NCI-H1048 (cell line): ENCODE measurements around the gene ZNF433.

Experiments used
- DNase-seq: peaks from one replicate; lab custom pipeline; 2025; lab: John Stamatoyannopoulos, UW

Gene ZNF433

GRCh38 chr19:11989112-11989456, 46.4 kb downstream of the ZNF433 start:
- no peak for DNase-seq

GRCh38 chr19:11987405-11988281, 47.8 kb downstream of the ZNF433 start:
- DNase-seq: peak; percentile 90

GRCh38 chr19:11986754-11987153, 48.7 kb downstream of the ZNF433 start:
- DNase-seq: no peak

DNA sequence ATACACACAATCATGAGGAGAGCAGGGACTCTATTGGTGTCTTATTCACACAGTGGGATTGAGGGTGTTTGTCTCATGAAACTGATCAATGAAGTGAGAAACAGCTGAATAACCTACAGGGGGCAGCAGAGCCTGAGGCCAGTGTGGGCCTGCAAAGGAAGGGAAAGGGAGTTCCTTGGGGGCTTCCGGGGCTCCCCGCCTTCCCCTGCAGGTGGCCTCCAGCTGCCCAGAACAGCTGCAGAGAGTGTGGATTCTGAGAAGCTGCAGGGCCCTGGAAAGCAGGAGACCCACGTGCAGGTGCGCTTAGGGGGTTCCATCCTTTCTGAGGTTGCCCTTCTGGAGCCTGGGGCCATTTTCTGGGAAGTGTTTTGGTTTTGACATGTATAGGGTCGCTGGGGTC, 50.5 kb downstream of the ZNF433 start:
- DNase-seq: no peak

GRCh38 chr19:11982526-11982925, 53.0 kb downstream of the ZNF433 start:
- DNase-seq: no peak

- no peak for DNase-seq
Observed at GRCh38 chr19:11979527-11979926, 56.0 kb downstream of the ZNF433 start.

DNA sequence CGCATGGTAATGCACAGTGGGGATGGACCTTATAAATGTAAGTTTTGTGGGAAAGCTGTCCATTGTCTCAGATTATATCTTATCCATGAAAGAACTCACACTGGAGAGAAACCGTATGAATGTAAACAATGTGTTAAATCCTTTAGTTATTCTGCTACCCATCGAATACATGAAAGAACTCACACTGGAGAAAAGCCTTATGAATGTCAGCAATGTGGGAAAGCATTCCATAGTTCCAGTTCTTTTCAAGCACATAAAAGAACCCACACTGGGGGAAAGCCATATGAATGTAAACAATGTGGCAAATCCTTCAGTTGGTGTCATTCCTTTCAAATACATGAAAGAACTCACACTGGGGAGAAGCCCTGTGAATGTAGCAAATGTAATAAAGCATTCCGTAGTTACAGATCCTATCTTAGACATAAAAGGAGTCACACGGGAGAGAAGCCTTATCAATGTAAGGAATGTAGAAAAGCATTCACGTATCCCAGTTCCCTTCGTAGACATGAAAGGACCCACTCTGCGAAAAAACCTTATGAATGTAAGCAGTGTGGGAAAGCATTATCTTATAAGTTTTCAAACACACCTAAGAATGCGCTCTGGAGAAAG, 56.9 kb downstream of the ZNF433 start:
- DNase-seq: no peak

DNA sequence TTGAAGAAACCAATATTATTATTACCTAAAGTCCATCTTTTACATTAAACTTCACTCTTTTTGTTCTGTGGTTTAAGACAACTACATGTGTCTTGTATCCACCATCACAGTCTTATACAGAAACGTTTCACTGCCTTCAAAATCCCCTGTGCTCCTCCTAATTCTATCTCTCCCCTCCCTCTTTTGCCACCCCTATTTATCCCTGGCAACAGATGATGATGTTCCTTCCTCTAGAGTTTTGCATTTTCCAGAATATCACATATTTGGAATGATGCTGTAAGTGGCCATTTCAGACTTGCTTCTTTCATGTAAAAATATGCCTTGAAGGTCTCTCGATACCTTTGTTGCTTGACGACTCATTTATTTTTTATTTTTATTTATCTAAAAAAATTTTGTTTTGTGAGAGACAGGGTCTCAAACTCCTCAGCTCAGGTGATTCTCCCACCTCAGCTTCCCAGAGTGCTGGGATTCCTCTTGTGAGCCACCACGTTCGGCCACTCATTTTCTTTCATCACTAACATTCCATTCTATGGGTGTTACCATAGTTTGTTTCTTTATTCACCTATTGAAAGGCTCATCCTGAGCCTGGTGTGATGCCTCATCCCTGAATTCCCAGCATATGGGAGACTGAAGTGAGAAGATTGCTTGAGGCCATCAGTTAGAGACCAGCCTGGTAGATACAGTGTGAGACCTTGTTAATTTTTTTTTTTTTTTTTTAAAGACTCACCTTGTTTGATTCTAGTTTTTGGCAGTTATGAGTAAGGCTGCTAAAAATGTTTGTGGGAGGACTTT, 62.3 kb downstream of the ZNF433 start:
- DNase-seq: no peak

DNA sequence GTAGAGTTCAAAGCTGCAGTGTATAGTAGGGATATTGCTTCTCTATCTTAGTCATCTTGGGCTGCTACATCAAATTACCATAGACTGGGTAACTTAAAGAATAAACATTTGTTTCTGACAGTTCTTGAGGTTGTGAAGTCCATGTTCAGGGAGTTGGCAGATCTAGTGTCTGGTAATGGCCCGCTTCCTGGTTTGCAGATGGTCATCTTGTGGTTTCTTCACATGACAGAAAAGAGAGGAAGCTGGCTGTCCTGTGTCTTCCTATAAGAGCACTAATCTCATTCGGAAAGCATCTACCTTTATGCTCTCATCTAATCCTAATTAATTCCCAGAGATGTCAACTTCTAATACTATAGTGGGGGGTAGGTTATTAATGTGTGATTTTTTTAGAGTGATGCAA, 64.4 kb downstream of the ZNF433 start:
- no peak for DNase-seq

GRCh38 chr19:11970174-11970573, 65.3 kb downstream of the ZNF433 start:
- no peak for DNase-seq

DNA sequence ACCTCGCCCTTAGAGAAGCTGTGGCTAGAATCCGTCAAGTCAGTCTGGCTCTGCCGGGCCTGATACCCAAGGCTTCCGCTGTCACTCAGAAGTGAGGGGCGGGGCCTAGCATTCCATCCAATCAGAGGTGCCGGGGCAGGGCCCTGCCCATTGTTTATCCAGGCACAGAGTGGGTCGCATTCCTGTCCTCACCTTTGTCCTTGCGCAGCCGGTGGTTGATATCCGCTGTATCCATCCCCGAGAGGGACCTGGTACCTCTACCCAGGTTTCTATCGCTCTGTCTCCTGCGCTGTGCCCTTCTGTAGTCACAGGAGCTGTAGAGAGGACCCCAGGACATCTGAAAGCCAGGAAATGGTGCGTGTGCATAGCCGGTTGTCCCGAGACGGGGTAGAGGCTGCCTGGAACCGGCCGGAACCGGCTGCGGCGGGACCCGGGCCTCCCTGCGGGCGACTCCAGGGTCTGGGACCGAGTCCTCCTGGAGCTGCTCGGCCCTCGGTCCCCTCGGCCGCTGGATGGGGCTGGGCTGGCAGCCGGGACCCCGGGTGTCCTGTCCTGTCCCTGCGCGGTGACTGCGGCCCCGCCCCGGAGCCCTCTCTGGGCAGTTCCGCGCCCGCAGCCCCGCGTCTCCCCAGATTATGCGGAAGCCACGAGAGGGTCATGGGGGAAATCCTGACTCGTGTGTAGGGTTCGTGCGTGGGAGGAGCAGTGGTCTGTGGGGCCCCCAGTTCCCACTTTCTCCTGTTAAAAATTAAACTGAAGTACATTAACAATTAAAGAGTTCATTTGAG, 70.4 kb downstream of the ZNF433 start, which contains the start of gene ZNF763:
TSS of gene ZNF763 (plus strand) at position 183 of the 788 bp plus-strand sequence. CDS start at position 352, 169 bp downstream.
- peak; percentile 66 for DNase-seq
